SJCRH30 (cell line): ENCODE data around the gene CEP72. TPM values are rescaled to one million over a fixed set of nuclear protein-coding genes. Genes with fewer than 3 reads are reported as not detected.
A peak's percentile ranks its signal among the peaks of the same experiment; 100 is the strongest.

Experiments used
- DNase-seq, 2 experiments: peaks; one replicate each; pipeline ENCODE4 v3.0.0-alpha.2; 2015 to 2020
- H3K27ac ChIP-seq: fragments of 250-450 bp; sonication (Bioruptor Pico); 2 replicates; pipeline ENCODE4 v1.5.1; 2020; ENCODE audit warnings: mild to moderate bottlenecking, moderate library complexity
- H3K27me3 ChIP-seq: fragments of 250-450 bp; sonication (Bioruptor Pico); 2 replicates; pipeline ENCODE4 v1.5.1; 2020; ENCODE audit warnings: mild to moderate bottlenecking, moderate library complexity
- H3K36me3 ChIP-seq: fragments of 250-450 bp; sonication (Bioruptor Pico); 2 replicates; pipeline ENCODE4 v1.5.1; 2020; ENCODE audit warnings: mild to moderate bottlenecking, moderate library complexity
- H3K4me1 ChIP-seq: fragments of 250-450 bp; sonication (Bioruptor Pico); 2 replicates; pipeline ENCODE4 v1.5.1; 2020; ENCODE audit warnings: mild to moderate bottlenecking, moderate library complexity
- H3K4me3 ChIP-seq: fragments of 250-450 bp; sonication (Bioruptor Pico); 2 replicates; pipeline ENCODE4 v1.5.1; 2020; ENCODE audit warnings: mild to moderate bottlenecking, moderate library complexity
- H3K9me3 ChIP-seq: fragments of 250-450 bp; sonication (Bioruptor Pico); replicated peaks from 2 replicates; pipeline ENCODE4 v1.5.1; 2020; ENCODE audit warnings: mild to moderate bottlenecking, moderate library complexity
- total RNA-seq: library from RNA; depleted of rRNA; stranded (reverse); fragments of >200 nt; shearing (Covaris generic); gene quantifications from 2 replicates; pipeline ENCODE4 v1.2.3, GENCODE V29; 2014

Gene CEP72
- total RNA-seq, 1 experiment from 2014 or later: 9.8 TPM

DNA sequence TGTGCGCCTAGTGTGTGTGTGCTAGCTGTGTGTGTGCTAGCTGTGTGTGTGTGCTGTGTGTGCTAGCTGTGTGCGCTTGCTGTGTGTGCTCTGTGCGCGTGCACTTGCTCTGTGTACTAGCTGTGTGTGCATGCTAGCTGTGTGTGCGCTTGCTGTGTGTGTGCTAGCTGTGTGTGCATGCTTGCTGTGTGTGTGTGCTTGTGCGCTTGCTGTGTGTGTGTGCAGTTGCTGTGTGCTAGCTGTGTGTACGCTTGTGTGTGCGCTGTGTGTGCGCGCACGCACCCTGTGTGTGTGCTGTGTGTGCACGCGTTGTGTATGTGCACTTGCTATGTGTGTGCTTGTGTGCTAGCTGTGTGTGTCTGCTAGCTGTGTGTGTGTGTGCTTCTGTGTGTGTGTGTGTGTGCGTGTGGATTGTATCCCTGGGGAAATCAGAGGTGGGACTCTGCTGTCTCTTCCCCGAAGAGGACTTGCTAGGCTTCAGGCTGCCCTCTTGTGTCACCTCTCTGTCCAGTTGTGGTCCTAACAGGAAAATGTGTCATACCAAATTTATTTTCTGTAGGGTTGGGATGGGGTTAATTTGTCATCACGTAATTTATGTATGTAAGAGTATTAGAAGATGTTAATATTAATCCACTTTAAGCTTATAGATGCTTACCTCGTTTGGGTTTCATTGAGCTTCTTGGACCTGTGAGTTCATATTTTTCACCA lies 42.1 kb downstream of the CEP72 start:
- Histone ChIP-seq H3K27me3 (no peaks in the 10 kb centered on the region), H3K9me3 (no peaks in the 10 kb centered on the region)
- no peak for DNase-seq

DNA sequence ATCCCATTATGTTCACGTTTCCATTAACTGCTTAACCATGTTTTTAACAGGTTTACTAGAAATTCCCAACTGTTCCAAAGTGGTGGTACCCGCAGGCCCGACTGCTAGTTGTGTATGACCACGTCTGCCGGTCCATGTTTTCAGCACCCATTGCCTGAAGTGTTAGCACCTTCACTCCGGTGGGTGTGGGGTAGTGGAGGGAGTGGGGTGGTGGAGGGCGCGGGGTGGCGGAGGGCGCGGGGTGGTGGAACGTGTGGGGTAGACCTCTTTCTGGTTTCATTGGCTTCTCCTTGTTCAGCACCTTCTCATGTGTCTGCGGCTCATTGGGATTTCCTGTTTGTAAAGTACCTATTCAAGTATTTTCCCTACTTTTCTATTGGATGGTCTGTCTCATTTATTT lies 43.3 kb downstream of the CEP72 start:
- Histone ChIP-seq H3K27me3 (no peaks in the 10 kb centered on the region), H3K4me1 (no peaks in the 10 kb centered on the region), H3K27ac (no peak overlapping the region), H3K36me3 (peaks cover 19% of the 10 kb centered on the region; the same call in 1 of the 2 replicates), H3K4me3 (no peak overlapping the region), H3K9me3 (no peaks in the 10 kb centered on the region)
- no peak for DNase-seq

More for the DNA sequence above, 42.1 kb downstream of the CEP72 start:
- no peak overlapping the region for H3K4me3 ChIP-seq
- peaks cover 7% of the 10 kb centered on the region; the same call in 1 of the 2 replicates for H3K36me3 ChIP-seq
- H3K27ac ChIP-seq: no peak overlapping the region
- H3K4me1 ChIP-seq: no peaks in the 10 kb centered on the region

DNA sequence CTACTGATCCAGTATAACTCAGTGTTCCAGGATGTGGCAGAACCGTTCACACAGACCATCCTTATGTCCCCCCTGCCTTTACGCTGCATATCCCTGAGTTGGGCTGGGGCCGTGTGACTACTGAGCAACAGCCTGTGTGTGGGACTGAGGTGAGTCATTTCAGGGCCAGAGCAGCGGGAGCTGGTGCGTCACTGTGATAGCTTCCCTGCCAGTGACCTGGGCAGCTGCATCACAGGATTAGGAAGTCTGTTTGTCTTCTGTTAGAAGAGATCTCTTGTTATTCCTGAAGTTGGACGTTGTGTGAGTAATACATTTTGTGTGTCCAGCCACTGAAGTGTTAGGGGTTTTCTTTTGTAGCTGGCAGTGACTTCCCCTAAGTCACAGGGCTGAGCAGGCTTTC lies 45.4 kb downstream of the CEP72 start:
- Histone ChIP-seq H3K4me3 (no peak overlapping the region), H3K9me3 (no peaks in the 10 kb centered on the region), H3K27me3 (no peaks in the 10 kb centered on the region), H3K4me1 (no peaks in the 10 kb centered on the region), H3K27ac (no peak overlapping the region), H3K36me3 (peaks cover 20% of the 10 kb centered on the region; the same call in 1 of the 2 replicates)
- DNase-seq: no peak

DNA sequence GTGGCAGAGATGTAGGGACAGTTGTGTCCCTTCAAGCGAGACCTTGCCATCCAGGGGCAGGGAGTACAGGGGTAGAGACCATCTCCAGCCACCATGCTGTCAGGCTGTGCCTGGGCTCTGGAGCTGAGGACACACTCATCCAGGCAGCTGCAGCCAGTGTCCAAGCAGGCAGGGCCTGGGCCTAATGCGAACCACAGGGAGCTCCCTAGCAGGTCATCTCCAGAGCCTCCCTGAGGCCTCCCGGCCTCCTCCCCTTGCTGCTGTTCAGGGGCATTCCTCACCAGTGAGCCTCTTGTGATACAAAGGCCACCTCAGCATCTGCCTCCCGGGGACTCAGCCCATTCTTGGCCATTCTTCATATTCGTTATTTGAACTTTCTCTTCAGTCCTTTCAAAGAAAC lies 46.0 kb downstream of the CEP72 start:
- no peaks in the 10 kb centered on the region for H3K4me1 ChIP-seq
- H3K9me3 ChIP-seq: no peaks in the 10 kb centered on the region
- peaks cover 20% of the 10 kb centered on the region; the same call in 1 of the 2 replicates for H3K36me3 ChIP-seq
- no peaks in the 10 kb centered on the region for H3K27me3 ChIP-seq
- H3K4me3 ChIP-seq: no peak overlapping the region
- no peak for DNase-seq
- H3K27ac ChIP-seq: no peak overlapping the region

DNA sequence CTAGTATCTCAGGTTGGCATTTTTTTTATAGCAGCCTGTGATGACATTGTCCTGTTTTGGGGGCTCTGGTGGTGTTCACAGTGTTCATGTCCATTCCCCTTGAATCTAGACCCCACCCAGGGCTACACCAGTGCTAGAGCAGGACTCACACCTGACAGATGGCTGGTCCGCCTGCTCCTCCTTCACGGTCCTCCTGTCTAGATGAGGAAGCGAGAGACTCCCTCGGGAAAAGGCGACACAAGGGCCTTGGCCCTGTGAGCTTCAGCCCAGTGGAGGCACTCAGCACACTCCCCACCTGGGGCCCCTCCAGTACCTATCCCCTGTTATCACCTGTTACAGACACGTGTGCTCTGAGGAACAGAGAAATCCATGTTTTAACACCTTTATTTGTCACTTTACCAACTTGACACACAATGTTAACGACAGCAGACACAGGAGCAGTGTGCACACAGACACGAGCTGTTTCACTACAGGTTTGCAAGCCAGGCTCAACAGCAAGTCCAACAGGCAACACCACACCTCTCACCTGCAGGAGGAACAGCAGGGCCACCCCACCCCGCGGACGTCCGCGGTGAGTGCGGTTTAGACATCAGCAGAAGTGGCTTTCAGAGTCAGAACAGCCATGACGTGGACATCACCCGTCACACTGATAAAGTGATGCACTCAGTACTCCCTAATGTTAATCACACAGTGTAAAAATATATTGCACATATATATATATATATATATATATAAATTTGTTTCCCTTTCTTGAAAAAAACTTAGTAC lies 47.5 kb downstream of the CEP72 start:
- Histone ChIP-seq H3K4me1 (no peaks in the 10 kb centered on the region), H3K4me3 (no peak overlapping the region), H3K36me3 (peaks cover 20% of the 10 kb centered on the region; the same call in 1 of the 2 replicates), H3K27me3 (no peaks in the 10 kb centered on the region), H3K9me3 (no peaks in the 10 kb centered on the region), H3K27ac (no peak overlapping the region)
- DNase-seq: no peak

DNA sequence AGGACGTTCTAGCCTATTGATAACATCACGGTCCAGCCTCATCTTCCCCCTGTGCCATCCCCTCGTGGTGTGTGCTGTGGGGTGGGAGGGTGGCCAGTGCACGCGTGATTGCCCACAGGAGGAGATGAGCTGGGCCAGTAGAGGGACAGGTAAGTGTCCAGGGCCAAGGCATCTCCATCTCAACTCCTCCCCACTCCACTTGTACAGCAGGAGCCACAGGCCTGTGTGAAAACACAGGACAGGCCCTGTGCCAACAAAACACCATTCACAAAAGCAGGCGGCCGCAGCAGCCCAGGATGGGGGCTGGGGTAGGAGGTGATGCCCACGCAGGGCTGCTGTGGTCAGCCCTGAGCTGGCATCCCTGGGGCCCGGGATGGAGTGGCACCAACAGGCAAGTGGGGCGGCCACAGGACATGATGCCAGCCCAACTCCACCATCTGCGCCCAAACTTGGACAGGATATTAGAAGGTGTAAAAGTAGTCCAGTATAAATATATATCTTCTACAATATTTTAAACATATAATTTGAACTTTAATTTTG lies 48.4 kb downstream of the CEP72 start:
- no peaks in the 10 kb centered on the region for H3K4me1 ChIP-seq
- H3K9me3 ChIP-seq: no peaks in the 10 kb centered on the region
- DNase-seq: no peak
- no peaks in the 10 kb centered on the region for H3K27me3 ChIP-seq
- H3K27ac ChIP-seq: no peak overlapping the region
- no peak overlapping the region for H3K4me3 ChIP-seq
- peaks cover 20% of the 10 kb centered on the region; the same call in 1 of the 2 replicates for H3K36me3 ChIP-seq

DNA sequence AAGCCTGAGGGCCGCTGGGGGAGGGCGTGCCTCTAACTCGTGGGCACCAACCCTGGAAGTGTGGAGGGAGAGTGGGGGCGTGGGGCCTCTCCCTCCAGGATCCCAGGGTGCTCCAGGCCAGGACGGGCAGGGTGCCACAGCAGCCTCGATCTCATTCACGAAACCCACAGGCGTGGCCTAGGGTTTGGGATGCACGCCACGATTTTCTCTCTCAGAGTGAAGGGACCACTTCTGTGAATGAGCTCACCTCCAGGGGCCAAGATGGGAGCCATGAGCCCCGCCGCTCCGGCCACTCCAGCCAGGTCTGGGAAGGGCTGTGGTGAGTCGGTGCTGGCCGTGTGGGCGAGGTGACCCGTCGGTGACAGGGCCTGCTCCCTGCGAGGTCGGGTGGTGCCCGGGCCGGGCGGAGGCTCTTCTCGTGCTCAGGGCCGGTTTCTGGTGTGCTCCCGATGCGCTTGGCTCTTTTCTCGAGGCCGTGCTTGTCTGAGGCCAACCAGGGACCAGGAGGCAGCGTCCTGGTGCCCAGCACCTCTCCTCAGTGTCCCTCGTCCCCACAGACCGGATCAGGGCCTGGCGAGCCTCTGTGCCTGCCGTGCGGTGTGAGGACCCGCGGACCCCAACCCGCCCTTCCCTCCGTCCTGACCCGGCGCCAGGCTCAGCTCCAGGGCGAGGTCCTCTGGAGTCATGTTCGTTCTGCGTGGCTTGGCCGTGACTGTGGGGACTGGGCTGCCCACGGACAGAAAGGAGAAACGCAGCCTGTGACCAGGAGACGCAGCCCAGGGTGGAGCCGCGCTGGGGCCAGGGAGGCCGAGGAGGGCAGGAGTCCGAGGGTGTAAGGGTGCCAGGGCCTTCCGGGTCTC lies 50.0 kb downstream of the CEP72 start:
- H3K36me3 ChIP-seq: peaks cover 17% of the 10 kb centered on the region; the same call in 1 of the 2 replicates
- no peak for DNase-seq

DNA sequence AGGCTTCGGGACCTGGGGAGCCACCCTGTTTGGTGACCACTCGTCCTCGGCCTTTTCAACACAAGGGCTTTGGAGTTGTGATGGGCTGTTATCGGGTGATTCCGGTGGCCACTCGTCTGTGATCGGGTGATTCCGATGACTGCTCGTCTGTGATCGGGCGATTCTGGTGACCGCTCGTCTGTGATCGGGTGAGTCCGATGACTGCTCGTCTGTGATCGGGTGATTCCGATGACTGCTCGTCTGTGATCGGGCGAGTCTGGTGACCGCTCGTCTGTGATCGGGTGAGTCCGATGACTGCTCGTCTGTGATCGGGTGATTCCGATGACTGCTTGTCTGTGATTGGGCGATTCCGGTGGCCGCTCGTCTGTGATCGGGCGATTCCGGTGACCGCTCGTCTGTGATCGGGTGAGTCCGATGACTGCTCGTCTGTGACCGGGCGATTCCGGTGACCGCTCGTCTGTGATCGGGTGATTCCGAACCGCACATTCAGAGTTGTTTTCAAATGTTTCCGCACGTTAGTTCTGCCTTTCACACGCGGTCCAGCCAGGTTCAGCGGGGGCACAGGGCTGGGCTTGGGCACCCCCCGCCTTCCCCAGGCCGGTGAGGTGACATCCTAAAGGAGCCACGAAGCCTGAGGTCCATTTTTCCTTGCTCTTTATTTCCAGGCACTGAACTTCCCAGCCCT lies 50.8 kb downstream of the CEP72 start:
- Histone ChIP-seq H3K4me1 (no peaks in the 10 kb centered on the region), H3K9me3 (no peaks in the 10 kb centered on the region), H3K27me3 (no peaks in the 10 kb centered on the region), H3K27ac (no peak overlapping the region), H3K36me3 (peaks cover 17% of the 10 kb centered on the region; the same call in 1 of the 2 replicates), H3K4me3 (no peak overlapping the region)
- DNase-seq: no peak

More for the DNA sequence above, 50.0 kb downstream of the CEP72 start:
- Histone ChIP-seq H3K27ac (no peak overlapping the region), H3K4me3 (no peak overlapping the region), H3K27me3 (no peaks in the 10 kb centered on the region), H3K9me3 (no peaks in the 10 kb centered on the region), H3K4me1 (no peaks in the 10 kb centered on the region)

DNA sequence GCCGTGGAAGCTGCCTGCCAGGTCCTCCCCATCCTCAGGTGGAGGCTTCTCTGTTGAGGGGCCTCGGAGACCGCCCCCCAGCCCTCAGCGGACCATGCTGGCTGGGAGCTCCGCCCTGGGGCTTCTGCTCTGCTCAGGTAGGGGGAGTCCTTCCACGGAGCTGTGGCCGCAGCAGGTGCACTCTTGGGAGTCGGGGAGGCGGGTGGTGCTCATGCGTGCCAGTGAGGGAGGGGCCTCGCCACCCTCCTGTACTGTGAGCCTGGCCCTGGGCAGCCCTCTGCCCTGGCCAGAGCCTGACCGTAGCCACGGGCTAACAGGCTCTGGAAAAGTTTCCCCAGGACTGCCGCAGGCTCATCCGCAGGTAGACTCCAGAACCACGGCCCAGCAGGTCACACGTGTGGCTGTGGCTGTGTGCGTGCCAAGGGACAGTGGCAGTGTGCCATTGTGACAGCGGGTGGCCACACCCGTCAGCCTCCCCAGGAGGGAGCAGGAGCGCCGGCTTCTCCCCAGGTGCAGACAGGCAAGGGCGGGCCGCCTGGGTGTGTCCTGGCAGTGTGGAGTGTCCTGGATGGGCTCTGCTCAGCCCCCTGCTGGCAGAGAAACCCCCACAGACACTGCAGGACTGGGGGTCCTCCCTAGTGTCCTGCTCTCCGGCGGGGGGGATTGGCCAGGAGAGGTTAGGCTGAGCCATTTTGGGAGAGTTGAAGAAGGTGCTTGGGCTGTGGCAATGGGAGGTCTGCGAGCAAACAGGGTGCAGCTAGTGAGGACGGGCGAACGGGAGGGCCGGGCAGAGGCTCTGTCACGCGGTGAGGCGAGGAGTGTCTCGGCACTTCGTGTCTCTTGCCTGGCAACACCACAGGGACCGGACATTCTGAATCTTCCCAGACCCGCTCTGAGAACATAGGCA lies 51.5 kb downstream of the CEP72 start:
- Histone ChIP-seq H3K36me3 (peaks cover 15% of the 10 kb centered on the region; the same call in 1 of the 2 replicates), H3K27me3 (no peaks in the 10 kb centered on the region), H3K9me3 (no peaks in the 10 kb centered on the region), H3K4me1 (no peaks in the 10 kb centered on the region), H3K4me3 (no peak overlapping the region), H3K27ac (no peak overlapping the region)
- DNase-seq: no peak

DNA sequence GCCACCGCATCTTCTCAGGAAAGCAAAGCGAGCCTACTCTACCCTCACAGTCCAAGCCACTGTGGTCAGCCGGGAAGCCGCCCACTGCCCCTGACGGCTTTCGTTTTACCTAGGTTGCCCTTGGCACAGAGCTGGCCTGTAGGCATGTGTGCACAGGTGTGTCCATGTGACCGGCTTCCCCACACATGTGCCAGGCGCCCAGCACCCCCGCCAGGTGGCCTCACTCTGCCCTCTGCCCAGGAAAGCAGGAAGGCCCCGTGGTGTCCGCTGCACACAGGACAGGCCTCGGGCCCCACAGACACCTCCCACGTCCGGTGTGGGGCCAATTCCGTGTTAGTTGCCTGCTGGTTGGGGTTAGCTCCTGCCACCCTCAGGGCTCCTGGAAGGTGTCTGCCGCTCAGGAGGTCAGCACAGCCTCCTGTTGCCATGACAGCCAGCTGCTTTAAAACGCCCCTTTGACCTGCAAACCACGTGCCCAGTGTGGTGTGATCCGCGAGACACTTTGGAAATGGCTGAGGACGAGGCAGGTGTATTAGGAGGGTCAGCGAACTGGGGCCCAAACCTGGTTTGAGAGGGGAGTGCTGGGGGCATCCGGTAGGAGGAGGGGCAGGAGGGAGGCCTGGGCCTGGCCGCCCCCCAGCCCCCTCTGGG lies 52.3 kb downstream of the CEP72 start:
- no peak for DNase-seq
- H3K27me3 ChIP-seq: no peaks in the 10 kb centered on the region
- H3K9me3 ChIP-seq: no peaks in the 10 kb centered on the region
- peaks cover 11% of the 10 kb centered on the region; the same call in 1 of the 2 replicates for H3K36me3 ChIP-seq
- no peaks in the 10 kb centered on the region for H3K4me1 ChIP-seq
- no peak overlapping the region for H3K4me3 ChIP-seq
- no peak overlapping the region for H3K27ac ChIP-seq

DNA sequence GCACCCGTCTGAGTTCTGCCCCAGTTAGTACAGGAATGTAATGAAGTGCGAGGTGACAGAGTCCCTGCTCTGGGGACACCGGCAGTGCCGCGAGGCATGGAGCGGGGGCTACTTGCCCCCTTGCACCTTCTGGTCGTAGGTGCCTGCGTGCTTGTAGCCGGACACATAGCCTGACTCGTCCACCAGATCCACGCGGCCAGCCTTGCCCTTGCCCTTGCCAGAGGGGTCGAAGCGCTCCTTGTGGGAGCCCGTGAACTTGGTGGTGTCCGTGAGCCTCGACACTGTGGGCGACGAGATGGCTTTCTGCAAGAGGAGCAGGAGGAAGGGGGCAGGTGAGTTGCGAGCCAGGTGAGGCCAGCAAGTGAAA lies 52.8 kb downstream of the CEP72 start:
- Histone ChIP-seq H3K27me3 (no peaks in the 10 kb centered on the region), H3K36me3 (peaks cover 6% of the 10 kb centered on the region; the same call in 1 of the 2 replicates), H3K4me3 (no peak overlapping the region), H3K4me1 (no peaks in the 10 kb centered on the region), H3K9me3 (no peaks in the 10 kb centered on the region), H3K27ac (no peak overlapping the region)
- DNase-seq: no peak

DNA sequence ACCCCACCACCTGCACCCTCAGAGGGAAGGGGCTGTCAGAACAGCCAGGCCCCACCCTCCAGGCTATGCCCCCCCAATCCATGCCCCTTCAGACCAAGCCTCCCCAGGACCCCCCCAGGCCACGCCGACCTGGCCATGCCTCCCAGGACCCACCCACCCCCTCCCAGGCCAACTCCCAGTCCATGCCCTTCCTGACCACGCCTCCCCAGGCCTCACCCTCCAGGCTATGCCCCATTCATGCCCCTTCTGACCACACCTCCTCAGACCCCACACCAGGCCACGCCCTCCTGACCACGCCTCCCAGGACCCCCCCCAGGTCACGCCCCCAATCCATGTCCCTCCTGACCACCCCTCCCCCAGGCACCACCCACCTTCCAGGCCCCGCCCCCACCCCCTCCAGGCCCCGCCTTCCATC lies 53.4 kb downstream of the CEP72 start:
- Histone ChIP-seq H3K9me3 (no peaks in the 10 kb centered on the region), H3K36me3 (0 out of 2 replicates have a peak, but pooled peaks cover under 1% of the 10 kb centered on the region), H3K4me1 (no peaks in the 10 kb centered on the region), H3K4me3 (no peak overlapping the region), H3K27ac (no peak overlapping the region), H3K27me3 (no peaks in the 10 kb centered on the region)
- peak in 1 of 2 experiments; percentile 30 for DNase-seq
